OCI-LY3 (cell line): ENCODE data around the gene RPS6KA6.
"Not testable (repeated sequence)": the region's sequence is repeated elsewhere in the genome, so short reads cannot be mapped to it uniquely, and the experiment has no call there.

Experiments
- H2AFZ ChIP-seq: fragments of 200-600, 300-600 bp; shearing (Covaris generic); 2 replicates; pipeline ENCODE4 v1.6.0; 2014; ENCODE audit warnings: antibody characterized with exemption, low read depth, low read length
- H3K27ac ChIP-seq: fragments of 200-600, 300-600 bp; sonication (generic); 2 replicates; pipeline ENCODE4 v1.5.1; 2014; ENCODE audit warnings: mild to moderate bottlenecking, low read length, moderate library complexity, mixed read lengths
- H3K27me3 ChIP-seq: fragments of 200-600, 300-600 bp; sonication (generic); 2 replicates; pipeline ENCODE4 v1.6.1; 2014; ENCODE audit warnings: low read depth, low read length, mixed read lengths
- H3K36me3 ChIP-seq: fragments of 200-600, 300-600 bp; sonication (generic); replicated peaks from 2 replicates; pipeline ENCODE3; 2014; ENCODE audit warnings: low read depth, low read length, mixed read lengths
- H3K4me1 ChIP-seq: fragments of 300-600, 200-600 bp; sonication (generic); 2 replicates; pipeline ENCODE4 v1.6.1; 2014; ENCODE audit warnings: low read length, mixed read lengths
- H3K4me2 ChIP-seq: fragments of 200-600, 300-600 bp; sonication (generic); 2 replicates; pipeline ENCODE4 v1.6.1; 2014; ENCODE audit warnings: low read length, mixed read lengths
- H3K4me3 ChIP-seq: fragments of 300-600, 200-600 bp; sonication (generic); 2 replicates; pipeline ENCODE4 v1.5.1; 2014; ENCODE audit warnings: antibody characterized with exemption, mild to moderate bottlenecking, low read length, moderate library complexity
- H3K79me2 ChIP-seq: fragments of 300-600, 200-600 bp; shearing (Covaris generic); 2 replicates; pipeline ENCODE4 v1.6.1; 2014; ENCODE audit warnings: mild to moderate bottlenecking, low read length, mixed read lengths
- H3K9ac ChIP-seq: fragments of 300-600, 200-600 bp; shearing (Covaris generic); 2 replicates; pipeline ENCODE4 v1.6.0; 2014; ENCODE audit warnings: mild to moderate bottlenecking, low read length, moderate library complexity
- H3K9me3 ChIP-seq: fragments of 200-600, 300-600 bp; shearing (Covaris generic); 2 replicates; pipeline ENCODE4 v1.6.1; 2014; ENCODE audit warnings: low read length, mixed read lengths; ENCODE audit not compliant: insufficient read depth
- H4K20me1 ChIP-seq: fragments of 200-600, 300-600 bp; sonication (generic); 2 replicates; pipeline ENCODE4 v1.6.1; 2016; ENCODE audit warnings: low read length, mixed read lengths; ENCODE audit not compliant: insufficient read depth
- CTCF ChIP-seq: fragments of 200-600, 300-600 bp; sonication (generic); IDR thresholded peaks from 2 replicates; pipeline ENCODE4 v1.5.1; 2014; ENCODE audit warnings: antibody characterized with exemption, low read length, low read depth
- EZH2phosphoT487 ChIP-seq: fragments of 200-600 bp; shearing (Covaris generic); IDR thresholded peaks from 2 replicates; pipeline ENCODE4 v1.6.1; 2018; ENCODE audit warnings: antibody characterized with exemption, mixed run types, low read depth

Gene RPS6KA6

GRCh38 chrX:84099120-84099519 lies 88.9 kb downstream of the RPS6KA6 start:
- Histone ChIP-seq H3K79me2 (no peaks in the 10 kb centered on the region), H3K4me3 (no peak overlapping the region), H3K4me1 (no peaks in the 10 kb centered on the region)

GRCh38 chrX:84079479-84080197 lies 108.4 kb downstream of the RPS6KA6 start:
- H3K4me1 ChIP-seq, H3K9ac ChIP-seq, H3K9me3 ChIP-seq, H3K27me3 ChIP-seq, H4K20me1 ChIP-seq, H3K79me2 ChIP-seq, H3K4me2 ChIP-seq, H3K27ac ChIP-seq, H2AFZ ChIP-seq, H3K36me3 ChIP-seq, H3K4me3 ChIP-seq: not testable (repeated sequence)

More at GRCh38 chrX:84099120-84099519, 88.9 kb downstream of the RPS6KA6 start:
- H3K4me2 ChIP-seq, result no peak overlapping the region
- H2AFZ ChIP-seq, result no peak overlapping the region
- H4K20me1 ChIP-seq, result no peaks in the 10 kb centered on the region
- no peaks in the 10 kb centered on the region for H3K27me3 ChIP-seq
- no peak overlapping the region for H3K9ac ChIP-seq
- H3K9me3 ChIP-seq, result no peaks in the 10 kb centered on the region
- no peaks in the 10 kb centered on the region for H3K36me3 ChIP-seq
- H3K27ac ChIP-seq, result no peak overlapping the region
- TF ChIP-seq CTCF (no peak), EZH2phosphoT487 (no peak)

GRCh38 chrX:84078991-84079390 lies 109.0 kb downstream of the RPS6KA6 start:
- Histone ChIP-seq H3K4me2 (no peak overlapping the region), H3K79me2 (no peaks in the 10 kb centered on the region), H2AFZ (no peak overlapping the region; the same call in 1 of the 2 replicates), H3K9ac (no peak overlapping the region), H3K4me1 (no peaks in the 10 kb centered on the region), H3K36me3 (no peaks in the 10 kb centered on the region), H3K9me3 (no peaks in the 10 kb centered on the region), H4K20me1 (no peaks in the 10 kb centered on the region), H3K27me3 (no peaks in the 10 kb centered on the region), H3K27ac (no peak overlapping the region), H3K4me3 (no peak overlapping the region)
- TF ChIP-seq EZH2phosphoT487 (no peak), CTCF (no peak)

- Histone ChIP-seq H3K27ac (no peak overlapping the region), H2AFZ (no peak overlapping the region), H4K20me1 (no peaks in the 10 kb centered on the region), H3K36me3 (no peaks in the 10 kb centered on the region), H3K79me2 (no peaks in the 10 kb centered on the region), H3K9ac (no peak overlapping the region), H3K4me3 (no peak overlapping the region), H3K4me2 (no peak overlapping the region), H3K27me3 (no peaks in the 10 kb centered on the region), H3K4me1 (no peaks in the 10 kb centered on the region), H3K9me3 (no peaks in the 10 kb centered on the region)
- TF ChIP-seq CTCF (no peak), EZH2phosphoT487 (no peak)
Observed at GRCh38 chrX:84064814-84065213, 123.2 kb downstream of the RPS6KA6 start.
